H1 (cell line): ENCODE data around the gene EMC1. TPM values are rescaled to one million over a fixed set of nuclear protein-coding genes. Genes with fewer than 3 reads are reported as not detected.

ENCODE experiments used
- ATF3 ChIP-seq: IDR thresholded peaks from 2 replicates; pipeline ENCODE4 v1.6.1; 2011; ENCODE audit warnings: low read depth, mild to moderate bottlenecking, low read length; ENCODE audit not compliant: insufficient read depth
- CTCF ChIP-seq, 3 experiments: IDR thresholded peaks; 1 replicate in 2 of 3; 2 replicates in 1 of 3; pipeline versions ENCODE4 v1.5.1 to v1.6.1; 2011; ENCODE audit warnings: low read length in 3 of 3, mild to moderate bottlenecking in 3 of 3, inconsistent platforms in 2 of 3, low read depth in 1 of 3, moderate library complexity in 1 of 3; ENCODE audit not compliant: insufficient read depth in 1 of 3; ENCODE audit errors: control extremely low read depth in 1 of 3
- TEAD4 ChIP-seq: IDR thresholded peaks from 2 replicates; pipeline ENCODE4 v1.6.1; 2012; ENCODE audit warnings: low read depth, low read length, inconsistent platforms, mixed read lengths
- polyA plus RNA-seq, 7 experiments: library from polyadenylated mRNA; depleted of rRNA in 3 of 7; stranded (reverse) in 5 of 7; unstranded in 2 of 7; fragments of >200 nt in 5 of 7; fragments of 200-250 nt in 2 of 7; gene quantifications; 1 replicate in 5 of 7; 2 replicates in 1 of 7; 4 replicates in 1 of 7; pipeline versions ENCODE4 v1.2.1 to v1.2.3, GENCODE V29; 2011 to 2013; ENCODE audit warnings: missing spikeins in 2 of 7, mixed read lengths in 2 of 7
- total RNA-seq: library from RNA; stranded (reverse); fragmentation: NEBNext Ultra II Directional; extraction: Animal tissue kit (Norgen Biotek cat#: 25700); gene quantifications from 2 replicates; pipeline ENCODE4 v1.2.1, GENCODE V29; 2021

Gene EMC1
- total and polyA plus RNA-seq, 2 of the 8 experiments (the other 6 are each of a cell fraction or from before 2014, with no cell fraction given): 51.0 to 53.5 TPM

- TF ChIP-seq CTCF (IDR thresholded peaks at IDR 0.05; ENCODE audit: control extremely low read depth in 1 of 3, insufficient read depth in 1 of 3, low read depth in 1 of 3, low read length in 3 of 3) (no peak), TEAD4 (no peak), ATF3 (no peak)
- TF ChIP-seq, all 59 proteins: peak for 0
Measured at GRCh38 chr1:19208710-19209438, 42.5 kb downstream of the EMC1 start (continued).
